Sigmoid colon (tissue), 4 donors: ENCODE measurements around the gene MGA.

Source experiments
- EP300 ChIP-seq, 4 donors: sonication (generic); formaldehyde crosslinking; IDR thresholded peaks; one replicate each; pipeline ENCODE4 v1.6.1; 2017; ENCODE audit warnings: antibody characterized with exemption in 4 of 4
- POLR2A ChIP-seq, 2 donors: fragments of 450-650 bp; IDR thresholded peaks; one replicate each; pipeline ENCODE4 v1.6.1; 2016; ENCODE audit warnings: antibody characterized with exemption in 2 of 2, mild to moderate bottlenecking in 2 of 2, moderate library complexity in 2 of 2
- TF ChIP-seq, protein P1 (sequence below), 4 experiments: fragments of 450-650 bp in 3 of 4; fragments of 200-600 bp in 1 of 4; IDR thresholded peaks; one replicate each; pipeline ENCODE4 v1.5.1; 2016 to 2019; ENCODE audit warnings: antibody characterized with exemption in 4 of 4, mild to moderate bottlenecking in 3 of 4, moderate library complexity in 2 of 4

DNA sequence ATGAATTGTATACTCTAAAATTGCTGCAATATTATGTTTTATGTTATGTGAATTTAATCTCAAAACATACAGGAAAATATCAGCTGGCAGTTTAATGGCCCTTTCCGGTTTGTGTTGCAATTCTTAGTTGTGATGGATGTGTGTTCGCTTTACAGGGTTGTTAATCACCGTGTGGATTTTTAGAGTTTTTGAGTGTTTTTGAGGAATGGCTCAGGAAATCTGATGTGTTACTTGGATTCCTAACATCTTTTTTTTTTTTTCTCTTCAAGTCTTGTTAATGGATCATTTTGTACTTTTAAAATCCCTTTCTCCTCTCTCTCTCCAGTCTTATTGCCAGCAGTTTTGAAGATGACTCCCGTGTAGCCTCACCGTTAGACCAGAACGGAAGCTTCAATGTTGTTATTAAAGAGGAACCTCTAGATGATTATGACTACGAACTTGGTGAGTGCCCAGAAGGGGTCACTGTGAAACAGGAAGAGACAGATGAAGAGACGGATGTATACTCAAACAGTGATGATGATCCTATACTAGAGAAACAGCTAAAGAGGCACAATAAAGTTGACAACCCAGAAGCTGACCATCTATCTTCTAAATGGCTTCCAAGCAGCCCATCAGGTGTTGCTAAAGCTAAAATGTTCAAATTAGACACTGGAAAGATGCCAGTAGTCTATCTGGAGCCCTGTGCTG is 35.7 kb downstream of the MGA start:
- TF ChIP-seq POLR2A (IDR thresholded peaks at IDR 0.05): no peak
- TF ChIP-seq, protein P1, sequence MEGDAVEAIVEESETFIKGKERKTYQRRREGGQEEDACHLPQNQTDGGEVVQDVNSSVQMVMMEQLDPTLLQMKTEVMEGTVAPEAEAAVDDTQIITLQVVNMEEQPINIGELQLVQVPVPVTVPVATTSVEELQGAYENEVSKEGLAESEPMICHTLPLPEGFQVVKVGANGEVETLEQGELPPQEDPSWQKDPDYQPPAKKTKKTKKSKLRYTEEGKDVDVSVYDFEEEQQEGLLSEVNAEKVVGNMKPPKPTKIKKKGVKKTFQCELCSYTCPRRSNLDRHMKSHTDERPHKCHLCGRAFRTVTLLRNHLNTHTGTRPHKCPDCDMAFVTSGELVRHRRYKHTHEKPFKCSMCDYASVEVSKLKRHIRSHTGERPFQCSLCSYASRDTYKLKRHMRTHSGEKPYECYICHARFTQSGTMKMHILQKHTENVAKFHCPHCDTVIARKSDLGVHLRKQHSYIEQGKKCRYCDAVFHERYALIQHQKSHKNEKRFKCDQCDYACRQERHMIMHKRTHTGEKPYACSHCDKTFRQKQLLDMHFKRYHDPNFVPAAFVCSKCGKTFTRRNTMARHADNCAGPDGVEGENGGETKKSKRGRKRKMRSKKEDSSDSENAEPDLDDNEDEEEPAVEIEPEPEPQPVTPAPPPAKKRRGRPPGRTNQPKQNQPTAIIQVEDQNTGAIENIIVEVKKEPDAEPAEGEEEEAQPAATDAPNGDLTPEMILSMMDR (IDR thresholded peaks at IDR 0.05): no peak
- TF ChIP-seq EP300 (IDR thresholded peaks at IDR 0.05): no peak
